HT-29 (cell line): ENCODE measurements around the gene NYAP1. TPM values are rescaled to one million over a fixed set of nuclear protein-coding genes. Genes with fewer than 3 reads are reported as not detected.
"Not testable (repeated sequence)": the region's sequence is repeated elsewhere in the genome, so short reads cannot be mapped to it uniquely, and the experiment has no call there.

Experiments used
- DNase-seq: peaks from one replicate; pipeline ENCODE4 v3.0.0-alpha.2; 2015; ENCODE audit warnings: low spot score
- total RNA-seq: library from RNA; depleted of rRNA; stranded (reverse); fragments of >200 nt; shearing (Covaris generic); gene quantifications from 2 replicates; pipeline ENCODE4 v1.2.3, GENCODE V29; 2014; rRNA removed

NYAP1 gene
- 0.03 and 0.21 TPM in 2 replicates for total RNA-seq

GRCh38 chr7:100483722-100484672, at the start of gene NYAP1:
NYAP1 (plus strand) TSS chr7:100483927; CDS start chr7:100485312, 1,385 bp downstream.
- DNase-seq: no peak

GRCh38 chr7:100434297-100435144, 49.2 kb upstream of the NYAP1 start:
- peak; percentile 26 for DNase-seq

DNA sequence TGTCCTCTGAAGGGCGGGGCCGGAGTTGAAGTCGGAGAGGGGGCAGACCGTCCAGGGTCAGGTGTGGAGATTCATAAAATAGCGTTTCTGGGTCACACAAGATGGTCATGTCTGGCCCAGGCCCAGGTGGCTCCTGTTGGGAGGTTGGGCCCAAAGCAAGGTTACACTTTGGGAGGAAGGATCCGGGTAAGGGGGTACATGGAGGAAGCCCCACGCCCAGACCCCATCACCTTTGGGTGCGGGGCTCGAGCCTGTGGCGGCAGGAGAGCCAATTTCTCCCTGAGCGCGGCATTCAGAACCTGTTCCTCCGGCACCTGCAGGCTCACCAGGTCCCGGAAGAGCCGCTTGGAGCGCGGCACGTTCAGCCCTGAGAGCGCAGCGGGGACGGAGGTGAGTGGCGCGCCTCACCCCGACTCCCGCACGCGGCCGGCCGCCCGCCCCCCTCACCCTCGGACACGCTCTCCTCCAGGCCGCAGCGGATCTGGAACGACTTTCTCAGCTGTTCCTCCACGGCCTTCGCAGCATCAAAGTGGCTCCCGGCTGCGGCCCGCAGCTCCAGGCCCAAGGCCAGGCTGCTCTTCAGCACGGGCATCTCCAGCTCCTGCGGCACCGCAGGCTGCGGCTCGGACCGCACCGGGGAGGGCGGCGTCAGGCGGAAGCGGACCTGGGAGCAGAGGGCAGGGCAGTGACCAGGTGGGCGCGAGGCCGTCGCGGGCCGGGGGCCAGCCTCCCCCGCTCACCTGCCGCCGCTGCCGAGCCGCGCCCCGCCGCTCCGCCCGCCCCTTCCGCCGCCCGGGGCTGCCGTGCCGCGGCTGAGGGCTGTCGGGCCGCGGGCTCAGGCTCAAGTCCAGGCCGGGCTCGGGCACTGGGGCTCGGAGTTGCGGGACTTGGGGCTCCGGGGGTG, 48.1 kb upstream of the NYAP1 start:
- peak; percentile 66 for DNase-seq

DNA sequence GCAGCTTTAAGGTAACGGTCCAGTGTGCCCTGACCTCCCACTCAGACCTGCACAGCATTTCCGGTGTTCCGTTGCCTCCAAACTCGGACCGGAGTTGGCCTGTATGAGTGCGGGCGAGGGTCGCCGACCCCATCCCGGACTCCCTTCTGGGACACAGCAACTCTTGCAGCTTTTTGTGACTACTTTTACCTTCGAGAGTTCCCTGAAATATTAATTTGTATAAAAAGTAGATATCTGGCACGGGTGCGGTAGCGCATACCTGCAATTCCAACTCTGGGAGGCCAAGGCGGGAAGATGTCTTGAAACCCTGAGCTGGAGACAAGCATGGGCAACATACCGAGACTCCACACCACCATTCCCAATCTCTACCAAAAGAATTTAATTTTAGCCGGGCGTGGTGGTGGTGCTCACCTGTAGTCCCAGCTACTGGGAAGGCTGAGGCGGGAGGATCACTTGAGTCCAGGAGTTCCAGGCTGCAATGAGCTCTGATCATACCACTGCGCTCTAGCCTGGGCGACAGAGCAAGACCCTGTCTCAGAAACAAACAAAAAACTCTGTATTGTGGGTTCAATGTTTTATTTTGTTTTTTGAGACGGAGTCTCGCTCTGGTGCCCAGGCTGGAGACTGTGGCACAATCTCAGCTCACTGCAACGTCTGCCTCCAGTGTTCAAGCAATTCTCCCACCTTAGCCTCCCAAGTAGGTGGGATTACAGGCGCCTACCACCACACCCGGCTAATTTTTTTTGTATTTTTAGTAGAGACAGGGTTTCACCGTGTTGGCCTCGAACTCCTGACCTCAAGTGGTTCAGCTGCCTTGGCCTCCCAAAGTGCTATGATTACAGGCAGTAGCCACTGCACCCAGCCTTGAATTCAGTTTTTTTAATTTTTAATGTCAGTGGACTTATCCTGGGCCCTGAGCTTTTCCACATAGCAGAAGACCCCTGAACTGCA, 46.3 kb upstream of the NYAP1 start:
- DNase-seq: no peak

DNA sequence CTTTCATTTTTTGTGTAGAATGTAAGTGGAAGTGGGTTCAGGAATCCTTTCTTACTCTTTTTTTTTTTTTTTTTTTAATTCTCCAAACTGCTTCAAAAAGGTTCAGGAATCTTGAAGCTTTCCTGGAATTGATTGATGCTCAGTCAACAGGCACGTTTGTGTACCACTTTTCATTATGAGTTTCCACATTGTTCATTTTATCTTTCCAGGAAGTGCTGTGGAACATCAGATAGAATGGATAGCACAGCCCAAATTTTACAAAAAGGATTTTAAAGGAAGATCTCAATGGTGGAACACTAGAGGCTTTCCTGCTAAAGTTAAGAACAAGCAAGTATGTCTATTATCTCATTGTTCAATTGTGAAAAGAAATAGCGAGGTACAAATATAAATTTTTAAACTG, 45.6 kb upstream of the NYAP1 start:
- no peak for DNase-seq

GRCh38 chr7:100438731-100439130, 45.0 kb upstream of the NYAP1 start:
- not testable (repeated sequence) for DNase-seq

DNA sequence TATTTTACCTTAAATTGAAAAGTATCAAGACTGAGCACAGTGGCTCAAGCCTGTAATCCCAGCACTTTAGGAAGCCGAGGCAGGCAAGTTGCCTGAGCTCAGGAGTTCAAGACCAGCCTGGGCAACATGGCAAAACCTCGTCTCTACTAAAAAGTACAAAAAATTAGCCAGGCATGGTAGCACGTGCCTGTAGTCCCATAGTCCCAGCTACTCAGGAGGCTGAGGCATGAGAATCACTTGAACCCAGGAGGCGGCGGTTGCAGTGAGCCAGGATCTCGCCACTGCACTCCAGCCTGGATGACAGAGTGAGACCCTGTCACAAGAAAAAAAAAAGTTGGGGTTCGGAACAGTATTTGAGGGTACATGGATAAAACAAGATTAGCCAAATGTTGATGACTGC, 44.5 kb upstream of the NYAP1 start:
- not testable (repeated sequence) for DNase-seq

DNA sequence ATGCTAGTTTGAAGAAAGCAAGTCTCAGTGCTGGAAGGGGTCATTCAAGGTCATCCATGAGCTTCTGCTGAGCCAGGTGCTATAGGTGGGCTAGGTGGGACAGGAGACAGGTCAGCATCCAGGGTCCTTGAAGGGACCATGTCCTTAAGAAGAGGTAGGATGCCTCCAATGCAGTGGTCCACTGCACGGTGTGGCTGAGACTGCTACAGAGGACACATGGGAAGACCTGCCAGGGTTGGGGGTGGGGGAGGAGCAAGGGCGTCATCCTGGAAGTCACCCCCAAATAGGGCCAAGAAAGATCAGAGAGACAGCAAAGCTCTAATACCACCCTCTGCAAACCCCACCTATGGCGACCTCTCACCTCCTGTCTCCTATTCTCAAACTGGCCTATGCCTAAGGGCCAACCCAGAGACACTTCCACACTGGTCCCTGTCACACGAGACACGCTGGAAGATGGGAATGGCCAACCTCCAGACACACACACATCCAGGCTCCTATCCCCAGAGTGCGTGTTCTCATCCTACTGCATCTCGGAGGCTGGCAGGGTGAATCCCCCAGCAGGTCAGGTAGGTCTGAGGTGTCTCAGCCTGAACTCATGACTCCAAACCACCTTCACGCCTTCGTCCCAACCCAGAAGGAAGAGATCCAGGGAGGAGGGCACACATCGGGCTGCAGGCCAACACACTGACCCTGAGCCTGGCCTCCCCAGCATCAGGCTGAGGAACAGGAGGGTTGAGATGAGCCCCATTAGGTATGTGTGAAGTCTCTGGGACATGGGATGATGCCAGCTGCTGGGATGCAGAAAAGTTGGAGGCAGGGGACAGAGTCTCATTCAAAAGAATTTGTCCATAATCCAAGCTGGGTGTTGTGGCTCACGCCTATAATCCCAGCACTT, 41.8 kb upstream of the NYAP1 start:
- DNase-seq: no peak

GRCh38 chr7:100443096-100443840, 40.5 kb upstream of the NYAP1 start:
- DNase-seq: no peak

DNA sequence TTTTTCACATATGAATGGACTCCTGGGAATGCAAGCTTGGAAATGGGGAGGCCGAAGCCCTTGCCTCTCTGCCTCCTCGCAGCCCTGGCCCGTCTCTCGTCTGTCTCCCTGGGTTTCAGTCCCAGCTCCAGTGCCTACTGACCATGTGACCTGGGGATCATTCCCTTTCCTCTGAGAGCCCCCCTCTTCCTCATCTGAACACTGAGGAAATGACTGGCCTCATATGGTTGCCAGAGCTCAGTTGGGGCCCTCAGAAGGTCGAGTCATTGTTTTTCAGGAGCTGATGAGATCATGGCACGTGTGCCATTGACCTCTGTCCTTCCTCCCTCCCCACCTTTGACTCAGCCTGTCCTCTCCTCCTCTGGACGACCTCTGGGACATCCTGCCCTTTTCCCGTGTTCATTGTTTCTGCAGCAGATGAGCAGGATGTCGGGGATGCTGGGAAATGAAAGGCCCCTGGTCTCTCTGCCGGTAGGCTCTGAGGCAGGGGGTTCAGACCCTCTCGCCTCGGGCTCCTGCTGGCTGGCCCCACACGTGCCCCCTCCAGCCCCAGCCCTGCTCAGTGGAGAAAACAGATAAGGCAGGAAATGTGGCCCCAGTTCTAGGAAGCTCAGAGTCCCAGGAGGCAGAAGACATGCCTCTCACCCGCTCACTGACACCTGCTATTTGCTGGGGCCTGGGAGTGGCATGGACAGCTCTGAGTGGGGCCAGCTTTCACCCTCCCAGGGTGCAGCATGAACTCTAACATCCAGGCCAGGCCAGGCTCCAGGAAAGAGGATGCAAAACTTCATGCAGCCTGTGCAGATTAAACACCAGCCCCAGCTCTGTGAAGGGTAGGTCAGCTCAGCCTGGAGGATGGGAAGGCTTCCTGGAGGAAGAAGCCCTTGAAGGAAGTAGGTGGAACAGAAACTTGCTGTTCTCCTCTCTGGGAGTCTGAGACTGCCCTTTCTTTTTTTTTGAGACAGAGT, 39.1 kb upstream of the NYAP1 start:
- DNase-seq: no peak

DNA sequence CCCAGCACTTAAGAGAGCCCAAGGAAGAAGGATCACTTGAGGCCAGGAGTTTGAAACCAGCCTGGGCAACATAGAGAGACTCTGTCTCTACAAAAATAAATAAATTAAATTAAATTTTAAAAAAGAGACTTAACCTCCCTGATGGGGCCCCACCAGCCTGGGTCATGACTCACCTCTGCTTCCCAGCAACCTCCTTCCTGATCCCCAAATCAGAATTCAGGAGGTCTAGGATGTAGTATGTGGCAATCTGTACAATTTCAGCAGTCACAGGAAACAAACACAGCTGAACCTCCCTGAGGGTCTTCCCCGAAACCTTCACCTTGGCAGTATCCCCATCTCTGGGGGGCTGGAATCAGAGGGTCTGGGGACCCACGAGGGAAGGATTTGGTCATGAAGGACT, 37.7 kb upstream of the NYAP1 start:
- DNase-seq: no peak

DNA sequence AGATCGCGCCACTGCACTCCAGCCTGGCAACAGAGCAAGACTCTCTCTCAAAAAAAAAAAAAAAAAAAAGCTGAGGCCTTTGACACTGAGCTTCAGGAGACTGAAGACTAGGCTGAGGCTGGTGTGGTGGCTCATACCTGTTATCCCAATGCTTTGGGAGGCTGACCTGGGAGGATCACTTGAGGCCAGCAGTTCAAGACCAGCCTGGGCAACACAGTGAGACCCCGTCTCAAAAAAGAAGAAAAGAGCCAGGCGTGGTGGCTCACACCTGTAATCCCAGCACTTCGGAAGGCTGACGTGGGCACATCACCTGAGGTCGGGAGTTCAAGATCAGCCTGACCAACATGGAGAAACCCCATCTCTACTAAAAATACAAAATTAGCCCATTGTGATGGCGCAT, 36.4 kb upstream of the NYAP1 start:
- not testable (repeated sequence) for DNase-seq

DNA sequence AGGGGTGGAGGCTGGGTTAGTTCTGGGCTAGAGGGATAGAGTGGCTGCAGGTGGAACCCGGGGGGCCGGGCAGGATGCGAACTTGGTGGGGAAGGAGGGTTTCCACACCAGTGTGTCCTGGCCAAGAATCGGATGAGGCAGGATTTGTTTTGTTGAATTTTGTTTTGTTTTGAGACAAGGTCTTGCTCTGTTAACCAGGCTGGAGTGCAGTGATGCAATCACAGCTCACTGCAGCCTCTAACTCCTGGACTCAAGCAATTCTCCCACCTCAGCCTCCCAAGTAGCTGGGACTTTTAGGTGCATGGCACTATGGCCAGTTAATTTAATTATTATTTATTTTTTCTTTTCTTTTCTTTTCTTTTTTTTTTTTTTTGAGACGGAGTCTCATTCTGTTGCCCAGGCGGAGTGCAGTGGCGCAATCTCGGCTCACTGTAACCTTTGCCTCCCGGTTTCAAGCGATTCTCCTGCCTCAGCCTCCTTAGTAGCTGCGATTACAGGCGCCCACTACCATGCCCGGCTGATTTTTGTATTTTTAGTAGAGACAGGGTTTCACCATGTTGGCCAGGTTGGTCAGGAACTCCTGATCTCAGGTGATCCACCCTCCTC, 34.4 kb upstream of the NYAP1 start:
- no peak for DNase-seq

DNA sequence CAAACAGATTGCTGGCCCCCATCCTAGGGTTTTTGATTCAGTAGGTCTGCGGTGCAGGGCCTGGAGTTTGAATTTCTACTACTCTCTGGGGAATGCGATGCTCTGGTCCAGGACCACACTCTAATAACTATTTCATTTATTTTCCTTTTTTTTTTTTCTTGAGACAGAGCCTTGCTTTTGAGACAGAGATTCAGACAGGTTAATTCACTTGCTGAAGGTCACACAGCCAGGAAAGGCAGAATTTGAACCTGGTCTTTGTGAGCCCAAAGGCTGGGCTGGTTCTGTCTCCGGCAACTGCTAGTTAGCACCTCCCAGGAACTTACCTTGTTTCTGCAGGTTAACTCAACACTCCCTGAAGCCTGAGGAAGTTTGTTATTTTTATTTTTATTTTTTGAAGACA, 31.2 kb upstream of the NYAP1 start:
- DNase-seq: no peak

GRCh38 chr7:100453854-100454253, 29.9 kb upstream of the NYAP1 start:
- DNase-seq: not testable (repeated sequence)

GRCh38 chr7:100455206-100455605, 28.5 kb upstream of the NYAP1 start:
- no peak for DNase-seq

DNA sequence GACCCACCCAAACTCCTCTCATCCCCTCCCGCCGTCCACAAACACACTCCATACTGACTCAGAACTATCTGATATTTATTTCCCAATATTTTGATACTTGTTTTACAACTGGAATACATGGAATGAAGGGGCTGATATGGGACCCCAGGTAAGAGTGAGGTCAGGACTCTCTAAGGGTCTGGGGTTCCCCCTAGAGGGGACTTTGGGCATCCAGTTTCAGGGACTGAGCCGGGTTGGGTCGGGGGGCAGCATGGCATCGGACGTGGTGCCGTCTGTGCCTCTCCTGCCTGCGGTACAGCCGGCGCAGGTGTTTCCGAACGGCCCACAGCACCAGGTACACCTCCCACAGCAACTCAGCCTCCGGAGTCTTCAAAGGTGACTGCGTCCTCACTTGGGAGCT, 27.2 kb upstream of the NYAP1 start:
- no peak for DNase-seq
